ENCODE results near the gene RHOH.
"Not testable (repeated sequence)": the region's sequence is repeated elsewhere in the genome, so short reads cannot be mapped to it uniquely, and the experiment has no call there.

Gene RHOH, protein sequence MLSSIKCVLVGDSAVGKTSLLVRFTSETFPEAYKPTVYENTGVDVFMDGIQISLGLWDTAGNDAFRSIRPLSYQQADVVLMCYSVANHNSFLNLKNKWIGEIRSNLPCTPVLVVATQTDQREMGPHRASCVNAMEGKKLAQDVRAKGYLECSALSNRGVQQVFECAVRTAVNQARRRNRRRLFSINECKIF

DNA sequence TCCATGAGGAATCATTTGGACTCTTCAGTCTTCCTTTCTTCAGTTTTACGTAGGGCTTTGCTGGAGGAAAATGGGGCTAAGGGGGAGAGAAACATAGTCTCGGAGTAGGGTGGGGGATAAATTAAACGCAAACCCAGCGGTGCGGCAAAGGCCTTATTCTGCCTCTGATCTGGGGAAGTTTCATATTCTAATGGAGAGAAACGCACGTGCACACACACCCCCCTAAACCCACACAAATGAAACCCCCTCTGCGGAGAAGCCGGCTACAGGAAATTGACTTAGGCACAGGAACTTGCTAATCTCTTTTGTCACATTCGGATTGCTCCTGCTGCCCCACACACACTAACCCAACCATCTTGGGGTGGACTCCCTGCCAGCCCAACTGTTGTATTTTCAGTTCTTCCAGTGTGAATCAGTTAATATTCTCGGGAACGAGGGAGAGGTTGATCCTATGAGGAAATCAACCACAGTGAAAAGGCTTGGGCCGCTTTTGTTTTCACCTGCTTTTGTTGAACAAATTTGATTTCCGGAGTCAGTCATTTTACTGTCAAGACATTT, at the start of gene RHOH:
Gene RHOH, plus strand, starts transcription at position 308 of the 558 bp plus-strand sequence. CDS start 46,356 bp downstream, outside the sequence.
- DNase-seq (ENCODE audit: low read depth in 2 of 3, low spot score in 1 of 3), result peak in 2 of 3 donors; percentile 66 to 70

DNA sequence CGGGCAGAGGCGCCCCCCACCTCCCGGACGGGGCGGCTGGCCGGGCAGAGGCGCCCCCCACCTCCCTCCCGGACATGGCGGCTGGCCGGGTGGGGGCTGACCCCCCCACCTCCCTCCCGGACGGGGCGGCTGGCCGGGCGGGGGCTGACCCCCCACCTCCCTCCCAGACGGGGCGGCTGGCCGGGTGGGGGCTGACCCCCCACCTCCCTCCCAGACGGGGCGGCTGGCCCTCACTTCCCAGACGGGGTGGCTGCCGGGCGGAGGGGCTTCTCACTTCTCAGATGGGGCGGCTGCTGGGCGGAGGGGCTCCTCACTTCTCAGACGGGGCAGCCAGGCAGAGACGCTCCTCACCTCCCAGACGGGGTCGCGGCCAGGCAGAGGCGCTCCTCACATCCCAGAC, 49.3 kb upstream of the RHOH start:
- DNase-seq (ENCODE audit: low read depth in 2 of 3, low spot score in 1 of 3), result not testable (repeated sequence)

DNA sequence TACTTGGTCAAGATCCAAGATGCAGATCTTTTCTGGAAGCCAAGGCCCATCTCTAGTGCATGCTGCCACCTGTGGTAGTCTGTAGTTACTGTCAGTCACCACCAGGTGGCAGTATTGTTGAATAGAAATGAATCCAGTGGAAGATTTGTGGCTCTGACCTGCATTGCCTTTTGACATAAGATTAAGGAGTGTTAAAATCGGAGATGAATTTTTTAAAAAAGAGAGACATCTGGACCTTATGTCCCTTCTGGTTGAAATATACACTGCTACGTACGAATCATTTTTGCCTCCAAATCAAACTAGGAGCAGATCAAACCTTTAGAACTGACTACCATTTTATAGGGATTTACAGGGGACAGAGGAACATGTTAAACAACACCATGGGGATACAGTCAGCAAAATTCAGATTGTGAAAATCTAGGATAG, 46.9 kb upstream of the RHOH start:
- DNase-seq (ENCODE audit: low read depth in 2 of 3, low spot score in 1 of 3), result peak; percentile 47 to 85 (median 48)

DNA sequence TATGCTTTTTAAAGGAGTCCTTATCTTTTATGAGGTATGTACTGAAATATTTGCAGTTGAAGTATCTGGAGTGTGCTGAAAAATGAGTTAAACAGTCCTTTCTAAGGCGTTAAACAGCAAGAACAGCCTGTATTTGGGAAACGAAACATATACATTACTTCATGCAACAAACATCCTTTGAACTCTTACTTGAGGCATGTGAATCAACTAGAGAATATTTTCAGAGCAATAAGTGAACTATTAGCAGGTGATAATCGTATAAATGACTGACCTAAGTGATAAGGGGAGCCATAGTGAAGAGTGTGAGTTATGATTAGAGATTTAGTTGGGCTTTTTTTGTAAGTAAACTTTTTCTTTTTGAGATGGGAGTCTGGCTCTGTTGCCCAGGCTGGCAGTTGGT, 45.9 kb upstream of the RHOH start:
- DNase-seq (ENCODE audit: low read depth in 2 of 3, low spot score in 1 of 3), result no peak

DNA sequence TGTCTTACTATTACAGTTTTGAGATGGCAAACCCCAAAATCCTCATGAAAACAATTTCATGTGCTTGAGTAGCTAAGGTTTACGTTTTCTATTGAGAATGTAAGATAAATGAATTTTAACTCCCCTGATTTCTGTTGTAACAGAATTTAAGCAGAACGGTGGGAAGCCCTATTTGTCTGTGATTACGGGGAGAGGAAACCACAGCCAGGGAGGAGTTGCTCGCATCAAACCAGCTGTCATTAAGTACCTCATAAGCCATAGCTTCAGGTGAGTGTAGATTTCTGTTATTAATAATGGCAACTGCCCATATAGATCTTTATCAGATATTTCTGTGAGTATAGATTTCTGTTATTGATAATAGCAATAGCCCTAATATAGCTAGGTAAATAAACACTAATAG, 44.2 kb upstream of the RHOH start:
- no peak for DNase-seq (ENCODE audit: low read depth in 2 of 3, low spot score in 1 of 3)

DNA sequence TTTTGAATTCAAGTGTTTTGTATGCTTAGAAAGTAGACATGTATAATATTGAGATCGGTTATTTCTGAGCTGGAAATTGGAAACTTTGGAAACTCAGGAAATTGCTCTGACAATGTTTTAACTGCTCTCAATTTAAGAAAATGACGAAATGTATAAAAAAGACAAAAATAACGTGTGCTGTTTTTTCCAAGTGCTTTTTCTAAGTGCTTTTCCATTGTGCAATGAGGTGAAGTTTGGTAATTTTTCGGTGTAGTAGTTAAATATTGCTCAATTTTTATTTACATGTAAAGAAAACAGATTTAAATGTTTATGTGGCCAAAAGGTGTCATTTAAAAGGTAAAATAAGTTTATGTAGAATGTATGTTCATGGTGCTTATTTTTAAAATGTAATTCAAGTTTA, 39.4 kb upstream of the RHOH start:
- no peak for DNase-seq (ENCODE audit: low read depth in 2 of 3, low spot score in 1 of 3)

DNA sequence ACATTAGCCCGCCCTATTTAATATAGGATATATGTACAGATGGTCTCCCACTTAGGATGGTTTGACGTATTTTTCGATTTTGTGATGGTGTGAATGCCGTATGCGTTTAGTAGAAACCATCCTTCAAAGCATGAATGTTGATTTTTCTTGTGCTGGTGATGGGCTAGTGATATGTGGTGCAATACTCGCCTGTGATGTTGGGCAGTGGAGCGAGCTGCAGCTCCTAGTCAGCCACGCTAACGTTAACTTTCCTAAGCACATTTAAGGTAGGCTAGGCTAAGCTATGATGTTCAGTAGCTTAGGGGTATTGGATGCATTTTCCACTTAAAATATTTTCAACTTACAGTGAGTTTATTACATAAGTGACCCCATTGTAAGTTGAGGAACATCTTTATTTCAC, 36.6 kb upstream of the RHOH start:
- no peak for DNase-seq (ENCODE audit: low read depth in 2 of 3, low spot score in 1 of 3)

DNA sequence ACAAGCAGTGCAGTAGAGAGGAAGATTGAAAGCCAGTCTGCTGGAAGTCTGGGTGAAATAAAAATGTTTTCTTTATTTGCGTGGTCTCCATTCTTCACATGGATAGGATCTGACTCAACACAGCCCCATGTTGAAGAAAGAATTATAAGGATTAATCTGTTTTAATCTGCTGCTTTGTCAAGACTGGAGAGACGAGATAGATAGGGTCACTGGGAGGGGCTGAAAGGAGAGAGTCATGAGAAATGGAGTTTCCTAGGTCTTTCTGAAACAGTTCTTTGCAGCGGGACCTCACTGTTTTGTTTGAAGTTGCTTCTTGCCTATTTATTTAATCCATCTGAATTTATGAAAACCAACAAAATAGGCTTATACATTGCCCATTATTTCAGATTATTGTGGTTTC, 32.4 kb upstream of the RHOH start:
- DNase-seq (ENCODE audit: low read depth in 2 of 3, low spot score in 1 of 3), result no peak

DNA sequence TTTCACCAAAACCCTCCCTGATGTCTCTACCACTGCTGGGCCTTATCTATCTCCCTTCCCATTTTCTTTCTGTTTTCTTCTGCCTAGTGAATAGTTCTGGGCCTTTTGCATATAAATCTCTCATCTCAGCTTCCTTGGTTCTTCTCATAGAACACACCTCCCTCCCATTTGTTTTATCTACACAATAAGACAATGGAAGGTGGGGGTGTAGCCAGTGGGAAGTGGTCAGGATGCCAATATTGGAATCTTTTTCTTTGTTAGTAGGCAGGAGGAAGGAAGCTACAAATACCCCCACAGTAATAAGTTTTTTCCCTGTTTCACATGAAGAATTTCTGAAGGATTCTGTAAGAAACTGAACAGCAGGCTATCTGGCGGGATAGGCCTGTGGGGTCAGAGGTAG, 30.9 kb upstream of the RHOH start:
- DNase-seq (ENCODE audit: low read depth in 2 of 3, low spot score in 1 of 3), result no peak

DNA sequence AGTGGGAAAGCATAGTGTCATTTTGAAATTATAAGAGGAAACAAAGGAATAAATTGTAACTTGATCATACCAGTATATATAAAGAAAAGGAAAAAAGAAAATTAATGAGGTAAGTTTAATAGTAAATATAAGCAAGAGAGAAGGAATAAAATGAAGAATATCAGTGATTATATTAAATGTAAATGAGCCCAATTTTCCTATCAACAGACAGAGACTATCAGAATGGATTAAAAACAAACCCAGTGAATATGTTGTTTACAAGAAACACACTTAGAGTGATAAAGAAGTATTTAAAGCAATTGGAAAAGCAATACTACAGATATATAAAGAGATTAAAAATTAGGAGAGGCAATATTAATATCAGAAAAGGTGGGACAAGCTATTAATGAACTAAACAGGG, 28.8 kb upstream of the RHOH start:
- DNase-seq (ENCODE audit: low read depth in 2 of 3, low spot score in 1 of 3), result no peak

DNA sequence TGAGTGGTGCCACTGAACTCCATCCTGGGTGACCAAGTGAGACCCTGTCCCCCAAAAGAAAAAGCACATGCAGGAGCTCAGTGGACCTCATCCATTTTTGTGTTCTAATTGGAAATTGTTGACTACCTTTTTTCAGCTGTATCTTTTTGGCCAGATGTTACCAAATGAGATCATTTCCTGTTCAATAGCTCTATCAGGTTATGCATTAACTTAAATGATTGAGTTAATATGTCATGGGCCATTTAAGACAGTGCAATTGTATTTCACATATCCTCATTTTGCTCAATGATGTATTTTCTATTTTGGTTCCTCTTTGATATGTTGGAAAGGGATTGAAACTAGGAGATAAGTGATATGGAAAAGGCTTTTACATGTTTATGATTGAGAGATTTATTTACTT, 26.2 kb upstream of the RHOH start:
- no peak for DNase-seq (ENCODE audit: low read depth in 2 of 3, low spot score in 1 of 3)

DNA sequence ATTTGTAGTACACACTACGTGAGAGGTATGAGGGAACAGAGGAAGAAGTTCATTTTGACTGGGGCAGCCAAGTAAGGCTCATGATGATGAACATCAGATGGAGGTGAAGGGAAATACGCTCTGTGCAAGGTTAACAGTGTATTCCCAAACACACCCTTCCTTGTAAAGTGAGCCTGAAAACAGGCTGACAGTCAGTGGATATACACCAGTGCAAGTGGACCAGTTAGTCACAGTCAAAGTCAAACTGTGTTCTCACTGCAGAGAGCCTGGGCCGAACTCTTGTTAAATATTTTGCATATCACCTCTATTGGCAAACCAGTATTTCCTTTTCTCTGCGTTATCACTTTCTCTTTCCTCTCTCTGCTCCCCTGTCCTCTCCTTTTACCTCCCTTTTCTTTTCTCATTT, 23.4 kb upstream of the RHOH start:
- DNase-seq (ENCODE audit: low read depth in 2 of 3, low spot score in 1 of 3), result no peak

DNA sequence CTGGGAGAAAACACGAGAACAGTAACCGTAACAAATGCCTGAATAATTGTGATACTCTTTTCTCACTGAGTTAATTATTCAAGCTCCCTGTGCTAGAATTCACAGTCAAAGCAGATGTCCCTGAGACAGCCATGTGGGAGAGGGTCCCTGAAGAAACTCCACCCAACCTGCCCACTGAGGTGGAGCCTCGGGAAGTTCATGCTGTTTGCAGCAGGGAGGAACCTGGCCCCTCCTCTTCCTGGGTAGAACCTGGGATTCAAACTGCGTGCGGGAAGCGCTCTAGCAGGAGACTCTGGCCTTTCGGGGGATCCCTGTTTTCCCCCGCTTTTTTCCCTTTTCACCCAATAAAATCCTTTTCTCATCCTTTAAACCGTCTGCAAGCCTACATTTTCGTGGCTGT, 20.2 kb upstream of the RHOH start:
- DNase-seq (ENCODE audit: low read depth in 2 of 3, low spot score in 1 of 3), result no peak

DNA sequence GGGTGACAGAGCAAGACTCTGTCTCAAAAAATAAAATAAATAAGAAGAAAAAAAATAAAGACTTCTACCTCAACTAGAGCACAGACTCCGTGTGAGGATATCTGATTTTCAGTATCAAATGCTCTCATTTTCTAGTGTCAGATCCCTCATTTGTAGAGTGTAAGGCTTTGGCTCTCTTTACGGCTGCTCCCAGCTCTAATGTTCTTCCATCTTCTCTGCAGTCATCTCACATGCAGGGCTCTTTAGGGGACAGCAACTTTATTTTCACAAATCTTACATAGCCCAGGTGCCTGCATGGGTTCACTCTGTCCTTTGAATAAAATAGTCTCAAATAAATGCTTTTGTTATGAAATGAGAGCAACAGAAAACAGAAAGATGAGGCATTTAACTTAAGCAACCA, 19.2 kb upstream of the RHOH start:
- no peak for DNase-seq (ENCODE audit: low read depth in 2 of 3, low spot score in 1 of 3)

DNA sequence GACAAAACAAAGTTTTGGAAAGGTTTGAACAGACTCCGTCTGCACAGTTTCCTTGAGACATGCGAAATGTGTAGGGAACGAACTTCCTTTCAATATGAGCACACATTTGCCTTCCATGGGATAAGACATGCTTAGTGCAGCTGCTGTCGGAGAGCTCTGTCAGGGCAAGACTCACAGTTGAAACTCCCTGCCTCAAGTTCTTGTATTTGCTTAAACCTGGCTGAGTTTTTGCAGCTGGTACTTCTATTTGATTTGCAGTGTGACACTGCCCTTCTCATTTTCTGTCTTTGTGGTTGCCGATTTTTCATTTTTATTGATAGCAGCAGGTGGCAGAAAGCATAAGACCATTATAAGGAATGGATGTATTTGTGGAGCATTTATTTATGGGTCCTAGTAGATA, 18.2 kb upstream of the RHOH start:
- no peak for DNase-seq (ENCODE audit: low read depth in 2 of 3, low spot score in 1 of 3)

DNA sequence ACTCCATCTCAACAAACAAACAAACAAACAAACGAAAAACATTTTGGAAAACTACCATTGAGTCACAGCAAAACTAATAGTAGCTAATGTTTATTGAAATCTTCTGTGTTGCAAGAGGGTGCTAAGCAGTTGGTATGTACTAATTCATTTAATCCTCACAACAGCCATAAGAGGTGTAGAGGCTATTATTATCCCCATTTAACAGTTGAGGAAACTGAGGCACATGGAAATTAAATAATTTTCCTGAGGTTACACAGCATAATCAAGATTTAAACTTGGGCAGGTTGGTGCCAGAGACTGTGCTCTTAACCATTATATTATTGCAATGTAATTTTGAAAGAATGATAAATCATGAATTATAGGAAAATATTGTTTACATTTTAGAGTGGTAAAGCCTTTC, 17.5 kb upstream of the RHOH start:
- DNase-seq (ENCODE audit: low read depth in 2 of 3, low spot score in 1 of 3), result no peak

DNA sequence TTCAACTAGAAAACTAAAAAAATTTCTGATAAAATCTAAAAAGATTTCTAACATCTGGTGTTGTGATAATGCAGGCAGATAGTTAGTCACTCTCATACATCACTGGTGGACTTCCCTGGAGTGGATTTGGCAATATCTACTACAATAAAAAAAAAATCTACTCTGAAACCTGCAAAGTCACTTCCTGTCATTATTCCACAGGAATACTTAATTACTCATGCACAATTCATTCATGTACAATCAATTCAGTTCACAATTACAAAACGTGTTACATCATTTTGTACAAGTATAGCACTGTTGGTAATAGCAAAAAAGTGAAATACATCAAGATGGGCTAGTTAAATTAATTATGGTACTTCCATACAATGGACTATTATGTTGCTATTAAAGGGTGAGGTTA, 16.5 kb upstream of the RHOH start:
- no peak for DNase-seq (ENCODE audit: low read depth in 2 of 3, low spot score in 1 of 3)

DNA sequence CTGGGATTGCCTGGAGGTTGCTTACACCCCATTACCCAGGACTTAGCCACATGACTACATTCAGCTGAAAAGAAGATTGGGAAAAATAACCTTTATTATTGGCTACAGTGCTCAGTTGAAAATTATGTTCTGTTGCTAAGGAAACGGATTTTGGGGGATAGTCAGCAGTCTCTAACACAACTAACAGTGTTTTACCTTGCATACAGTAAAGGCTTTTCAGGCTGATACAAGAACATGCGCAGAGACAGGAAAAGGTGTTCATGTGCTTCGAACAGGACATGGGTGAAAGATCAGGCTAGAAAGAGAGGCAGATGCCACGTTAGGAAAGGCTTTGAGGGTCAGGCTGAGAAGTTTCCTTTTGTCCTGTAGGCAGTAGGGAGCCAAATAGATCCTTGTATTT, 14.8 kb upstream of the RHOH start:
- DNase-seq (ENCODE audit: low read depth in 2 of 3, low spot score in 1 of 3), result no peak

DNA sequence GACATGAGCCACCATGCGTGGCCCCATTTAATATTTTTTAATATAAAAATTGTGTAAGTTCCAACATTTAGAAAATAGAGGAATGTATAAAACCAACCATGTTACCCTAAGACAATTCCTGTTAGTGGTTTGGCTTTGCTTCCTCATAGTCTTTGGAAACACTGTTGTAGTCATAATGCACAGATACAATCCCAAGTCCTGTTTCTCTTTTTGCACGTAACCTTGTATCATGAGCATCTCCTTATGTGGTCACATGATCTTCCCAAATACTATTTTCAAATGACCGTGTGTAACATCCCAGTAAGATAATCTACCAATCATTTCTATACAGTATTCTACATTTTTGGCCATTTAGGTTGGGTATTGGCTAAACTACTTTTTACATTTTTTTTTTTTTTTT, 13.9 kb upstream of the RHOH start:
- DNase-seq (ENCODE audit: low read depth in 2 of 3, low spot score in 1 of 3), result no peak

DNA sequence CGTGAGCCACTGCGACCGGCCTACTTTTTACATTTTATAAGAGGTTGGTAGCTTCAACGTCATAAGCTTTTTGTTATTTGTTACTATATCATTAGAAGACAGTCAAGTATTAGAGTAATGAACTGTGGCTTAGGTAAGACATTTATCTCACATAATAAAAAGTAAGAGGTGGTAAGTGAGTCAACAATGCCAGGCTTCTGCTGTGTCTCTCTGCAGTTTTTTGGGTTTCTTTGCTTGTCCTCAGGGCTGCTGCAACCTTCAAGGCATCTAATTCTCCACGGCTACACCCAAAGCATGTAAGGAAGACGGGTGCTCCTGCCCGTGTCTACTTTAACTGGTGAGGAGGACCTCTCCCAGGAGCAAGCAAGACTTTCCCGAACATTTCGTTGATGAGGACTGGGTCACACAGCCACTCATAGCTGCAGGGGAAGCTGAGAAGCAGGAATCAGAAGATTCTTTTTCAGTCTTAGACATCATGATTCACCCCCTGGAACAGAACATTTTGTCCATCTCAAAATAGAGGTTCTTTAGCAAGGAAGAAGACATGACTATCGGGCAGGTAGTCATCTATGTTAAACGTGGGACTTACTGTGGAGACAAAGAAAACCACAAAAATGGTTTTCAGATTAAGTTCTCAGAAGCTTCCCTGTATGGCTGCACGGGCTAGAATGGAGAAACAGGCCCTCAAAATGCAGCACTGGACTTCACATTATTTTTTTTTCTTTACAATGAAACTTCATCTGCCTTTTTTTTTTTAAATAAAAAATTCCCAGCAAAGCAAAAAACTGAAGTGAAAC, 13.0 kb upstream of the RHOH start:
- DNase-seq (ENCODE audit: low read depth in 2 of 3, low spot score in 1 of 3), result no peak

DNA sequence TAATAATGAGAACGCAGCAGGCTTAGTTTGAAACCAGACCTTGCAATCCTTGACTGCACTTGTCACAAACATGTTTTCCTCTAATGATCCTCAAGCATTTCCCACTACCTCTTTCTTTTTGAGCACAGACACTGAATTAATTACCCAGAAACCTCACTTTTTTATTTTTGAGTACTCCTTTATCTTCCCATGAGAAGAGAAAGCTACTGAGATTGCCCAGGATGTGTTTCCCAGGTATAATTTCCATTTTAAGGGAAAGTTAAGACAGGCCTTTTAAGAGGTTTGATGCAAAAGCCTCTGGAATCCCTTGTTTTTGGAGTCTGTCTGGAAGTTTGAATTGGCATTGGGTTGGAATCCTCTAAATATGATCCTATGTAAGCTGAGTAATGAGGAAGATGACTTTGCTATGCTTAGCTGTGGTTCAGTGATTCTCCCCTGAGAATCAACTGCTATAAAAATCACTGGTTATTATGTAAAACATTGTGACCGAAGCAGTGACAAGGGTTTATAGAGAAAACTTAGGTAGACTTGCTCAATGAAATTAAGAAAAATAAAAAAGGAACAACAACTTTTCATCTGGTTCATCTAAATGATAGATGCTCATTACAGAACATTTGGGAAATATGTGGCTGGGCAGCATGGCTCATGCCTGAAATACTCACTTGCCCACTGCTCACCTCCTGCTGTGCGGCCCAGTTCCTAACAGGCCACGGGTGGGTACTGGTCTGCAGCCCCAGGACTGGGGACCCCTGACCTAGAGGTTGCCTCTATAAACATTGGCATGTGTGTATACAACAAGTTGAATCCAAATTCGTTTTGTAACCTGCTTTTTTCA, 10.8 kb upstream of the RHOH start:
- no peak for DNase-seq (ENCODE audit: low read depth in 2 of 3, low spot score in 1 of 3)

DNA sequence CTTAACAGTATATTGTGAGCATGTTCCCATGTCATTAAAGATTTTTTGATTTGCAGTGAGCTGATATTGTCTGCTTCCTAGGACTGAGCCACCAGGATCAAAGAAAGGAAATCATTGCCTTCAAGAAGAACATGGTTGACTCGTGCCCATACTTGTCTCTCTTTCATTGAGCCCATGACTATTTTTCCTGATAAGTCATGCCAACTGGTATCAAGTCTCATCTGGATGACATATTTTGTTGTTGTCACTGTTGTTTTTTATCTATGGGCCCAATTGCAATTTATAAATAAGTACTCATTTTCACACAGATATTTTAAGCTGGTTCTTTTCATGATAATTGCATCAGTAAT, 10.2 kb upstream of the RHOH start:
- no peak for DNase-seq (ENCODE audit: low read depth in 2 of 3, low spot score in 1 of 3)

Measured in stimulated activated CD4-positive, alpha-beta T cell treated with anti-CD3 and anti-CD28 coated beads, Interleukin-12 subunit alpha, Interleukin-12 subunit beta, amount 100 ng/mL, for 48 hours (primary cell).